CD8-positive, alpha-beta memory T cell (primary cell): ENCODE data around the gene GAN. TPM values are rescaled to one million over a fixed set of nuclear protein-coding genes. Genes with fewer than 3 reads are reported as not detected.

Source experiments
- CTCF ChIA-PET: fragments of 350-600 bp; sonication (Branson Sonifier 250); formaldehyde crosslinking; loops from one replicate; lab custom pipeline; 2021; ENCODE audit warnings: antibody characterized with exemption; lab: Charles Lee
- POLR2A ChIA-PET: fragments of 350-600 bp; sonication (Branson Sonifier 250); formaldehyde crosslinking; loops from one replicate; lab custom pipeline; 2021; ENCODE audit warnings: antibody characterized with exemption; lab: Charles Lee
- DNase-seq, 5 donors: peaks; one replicate each; pipeline versions ENCODE4 v3.0.0 to v3.0.0-alpha.2; 2020 to 2022; ENCODE audit warnings: mixed read lengths in 1 of 5
- H3K27ac ChIP-seq: one replicate; pipeline ENCODE4 v1.7.0; 2013; ENCODE audit warnings: low read depth, mild to moderate bottlenecking, low read length, moderate library complexity
- H3K27me3 ChIP-seq: 2 replicates; pipeline ENCODE4 v1.7.0; 2013; ENCODE audit warnings: low read length, mild to moderate bottlenecking; ENCODE audit not compliant: insufficient read depth, poor library complexity, severe bottlenecking
- H3K36me3 ChIP-seq: 2 replicates; pipeline ENCODE4 v1.7.0; 2013; ENCODE audit warnings: mild to moderate bottlenecking, low read length, moderate library complexity; ENCODE audit not compliant: insufficient read depth
- H3K4me1 ChIP-seq: 2 replicates; pipeline ENCODE4 v1.7.0; 2013; ENCODE audit warnings: mild to moderate bottlenecking, low read length, moderate library complexity; ENCODE audit not compliant: insufficient read depth
- H3K4me3 ChIP-seq: 2 replicates; pipeline ENCODE4 v1.7.0; 2013; ENCODE audit warnings: mild to moderate bottlenecking, low read length
- H3K9me3 ChIP-seq: 2 replicates; pipeline ENCODE4 v1.7.0; 2013; ENCODE audit warnings: mild to moderate bottlenecking, low read length
- H3K27ac Mint-ChIP-seq, 8 donors: one replicate each; pipeline ENCODE4 v1.8.0; 2020 to 2021; ENCODE audit warnings: mixed read lengths in 8 of 8, mild to moderate bottlenecking in 6 of 8, inconsistent platforms in 3 of 8, moderate library complexity in 3 of 8
- H3K27me3 Mint-ChIP-seq, 2 donors: one replicate each; pipeline ENCODE4 v1.8.0; 2020 to 2021; ENCODE audit warnings: mixed read lengths in 2 of 2, mild to moderate bottlenecking in 1 of 2, moderate library complexity in 1 of 2
- H3K36me3 Mint-ChIP-seq, 3 donors: one replicate each; pipeline ENCODE4 v1.8.0; 2020 to 2021; ENCODE audit warnings: mixed read lengths in 3 of 3, inconsistent platforms in 1 of 3, mild to moderate bottlenecking in 1 of 3
- H3K4me1 Mint-ChIP-seq, 3 donors: one replicate each; pipeline ENCODE4 v1.8.0; 2020 to 2021; ENCODE audit warnings: mixed read lengths in 3 of 3, inconsistent platforms in 1 of 3, mild to moderate bottlenecking in 1 of 3
- H3K4me3 Mint-ChIP-seq, 7 donors: one replicate each; pipeline ENCODE4 v1.8.0; 2020 to 2021; ENCODE audit warnings: mixed read lengths in 7 of 7, mild to moderate bottlenecking in 6 of 7, moderate library complexity in 4 of 7, inconsistent platforms in 2 of 7
- H3K9me3 Mint-ChIP-seq, 5 donors: one replicate each; pipeline ENCODE4 v1.8.0; 2020 to 2022; ENCODE audit warnings: mixed read lengths in 5 of 5, mild to moderate bottlenecking in 3 of 5, moderate library complexity in 2 of 5, inconsistent platforms in 1 of 5
- polyA plus RNA-seq: library from polyadenylated mRNA; unstranded; fragments of 300-500 nt; fragmentation: Illumina TruSeq; gene quantifications from one replicate; pipeline ENCODE4 v1.2.3, GENCODE V29; 2021
- total RNA-seq, 2 experiments: library from RNA; stranded (reverse); gene quantifications; one replicate each; pipeline ENCODE4 v1.2.3, GENCODE V29; 2021

GAN gene
- 10 to 100 TPM; 11.0 to 12.0 TPM for total RNA-seq
- polyA plus RNA-seq = 2.4 TPM

GRCh38 chr16:81314603-81315270 lies at the start of gene GAN:
Gene GAN, plus strand, starts transcription at chr16:81314962. Its CDS starts 152 bp downstream, at chr16:81315114.
- H3K4me1 Mint-ChIP-seq = peaks cover 48 to 76% (median 66%) of the 10 kb centered on the region in 3 donors
- CTCF ChIA-PET = interaction anchor here (0.9 to 1.5 kb wide), 5 partner anchors 11 to 304 kb away, joined by 3 to 5 read pairs (median 3); no protein-coding TSS in a partner anchor

DNA sequence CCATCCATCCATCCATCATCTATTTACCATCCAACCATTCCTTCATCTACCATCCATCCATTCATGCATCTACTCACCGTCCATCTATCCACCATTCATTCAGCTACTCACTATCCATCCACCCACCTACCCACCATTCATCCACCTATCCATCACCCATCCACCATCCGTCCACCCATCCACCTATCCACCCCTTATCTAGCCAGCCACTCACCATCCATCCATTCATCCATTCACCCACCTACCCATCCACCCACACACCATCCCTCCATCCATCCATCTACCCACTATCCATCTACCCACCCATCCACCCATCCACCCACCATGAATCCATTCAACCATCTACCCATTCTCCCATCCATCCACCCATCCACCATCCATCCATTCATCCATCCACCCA lies 49.7 kb upstream of the GAN start:
- H3K4me3 ChIP-seq = no peak overlapping the region
- no peaks in the 10 kb centered on the region for H3K36me3 ChIP-seq
- Mint-ChIP-seq H3K9me3 (no peaks in the 10 kb centered on the region), H3K27ac (no peak overlapping the region), H3K27me3 (peaks cover 7 to 12% of the 10 kb centered on the region in 2 donors), H3K4me1 (peaks cover 0 to 8% (median 0%) of the 10 kb centered on the region in 3 donors), H3K36me3 (no peaks in the 10 kb centered on the region), H3K4me3 (no peak overlapping the region)
- no peaks in the 10 kb centered on the region for H3K9me3 ChIP-seq
- ChIA-PET CTCF (no interaction called here), POLR2A (no interaction called here)
- DNase-seq = no peak
- H3K27me3 ChIP-seq = no peaks in the 10 kb centered on the region
- H3K27ac ChIP-seq = no peak overlapping the region
- no peaks in the 10 kb centered on the region for H3K4me1 ChIP-seq

More at GRCh38 chr16:81314603-81315270, at the start of gene GAN:
- no peaks in the 10 kb centered on the region for H3K9me3 Mint-ChIP-seq
- H3K4me3 Mint-ChIP-seq = peak within 1 kb of the TSS; percentile 86 to 99 (median 96)
- no peaks in the 10 kb centered on the region for H3K9me3 ChIP-seq
- H3K27me3 Mint-ChIP-seq = peaks cover 0 to 2% of the 10 kb centered on the region in 2 donors
- H3K4me3 ChIP-seq = peak within 1 kb of the TSS; percentile 94
- no peaks in the 10 kb centered on the region for H3K36me3 ChIP-seq
- peak within 1 kb of the TSS; percentile 76 for H3K27ac ChIP-seq
- POLR2A ChIA-PET = interaction anchor here (0.9 to 1.4 kb wide), 3 partner anchors 155 to 238 kb away, joined by 3 to 4 read pairs (median 3); partner anchors contain the start of gene C16orf46
- peak within 1 kb of the TSS; percentile 81 to 94 (median 90) for H3K27ac Mint-ChIP-seq
- peaks cover 29% of the 10 kb centered on the region for H3K4me1 ChIP-seq
- H3K36me3 Mint-ChIP-seq = peaks cover 0 to 16% (median 0%) of the 10 kb centered on the region in 3 donors
- H3K27me3 ChIP-seq = no peaks in the 10 kb centered on the region
- DNase-seq = peak; percentile 90 to 95 (median 93)

DNA sequence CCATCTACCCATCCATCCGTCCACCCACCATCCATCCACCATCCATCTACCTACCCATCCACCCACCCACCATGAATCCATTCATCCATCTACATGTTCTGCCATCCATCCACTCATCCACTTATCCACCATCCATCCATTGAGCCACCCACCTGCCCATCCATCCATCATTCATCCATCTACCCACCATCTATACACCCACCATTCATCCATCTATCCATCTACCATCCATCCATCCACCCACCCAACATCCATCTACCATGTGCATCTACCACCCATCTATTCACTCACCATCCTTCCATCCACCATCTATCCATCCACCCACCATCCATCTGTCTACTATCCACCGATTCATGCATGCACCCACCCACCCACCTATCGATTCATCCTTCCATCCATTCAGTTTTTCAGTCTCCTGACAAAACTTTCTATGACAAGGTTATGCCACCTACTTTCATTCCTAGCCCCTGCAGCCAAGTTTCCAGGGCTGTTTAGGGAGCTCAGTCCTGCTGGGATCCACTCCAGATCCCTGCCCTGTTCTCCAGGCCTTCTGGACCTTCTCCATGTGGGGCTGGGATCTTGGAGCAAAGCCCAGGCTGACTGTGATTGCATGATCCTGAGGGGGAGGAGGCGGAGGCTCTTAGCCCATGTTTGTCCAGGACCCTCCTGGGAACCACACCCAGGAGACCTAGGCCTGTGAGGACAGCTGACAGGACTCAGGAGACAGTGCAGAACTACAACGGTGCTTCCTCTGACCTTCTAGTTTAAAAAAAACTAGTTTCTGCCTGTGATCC lies 48.9 kb upstream of the GAN start:
- Mint-ChIP-seq H3K27me3 (peaks cover 7 to 12% of the 10 kb centered on the region in 2 donors), H3K4me3 (no peak overlapping the region), H3K4me1 (peaks cover 0 to 6% (median 0%) of the 10 kb centered on the region in 3 donors), H3K36me3 (no peaks in the 10 kb centered on the region), H3K9me3 (no peaks in the 10 kb centered on the region), H3K27ac (no peak overlapping the region)
- no peak for DNase-seq
- Histone ChIP-seq H3K36me3 (no peaks in the 10 kb centered on the region), H3K4me3 (no peak overlapping the region), H3K9me3 (no peaks in the 10 kb centered on the region), H3K27ac (no peak overlapping the region), H3K4me1 (no peaks in the 10 kb centered on the region), H3K27me3 (no peaks in the 10 kb centered on the region)
- CTCF ChIA-PET = no interaction called here
- POLR2A ChIA-PET = no interaction called here

DNA sequence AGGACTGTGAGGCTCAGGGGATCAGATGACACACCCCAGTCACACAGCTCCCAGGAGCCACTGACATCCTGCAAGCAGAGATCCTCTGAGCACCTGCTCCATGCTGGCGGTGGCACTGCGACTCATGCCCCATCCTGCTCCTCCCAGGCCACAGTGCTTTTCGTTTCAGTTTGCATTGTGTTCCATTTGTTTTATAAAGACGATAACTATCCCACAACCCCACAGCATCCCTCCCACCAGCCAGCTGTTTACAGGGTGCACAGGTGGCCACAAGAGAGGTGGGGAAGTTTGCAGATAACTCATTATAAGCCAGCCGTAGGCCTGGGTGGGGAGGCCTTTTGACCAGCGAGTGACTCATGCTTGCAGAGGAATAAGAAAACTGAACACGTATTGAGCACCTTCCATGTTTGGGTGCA lies 48.1 kb upstream of the GAN start:
- Mint-ChIP-seq H3K27ac (peak overlapping the region in 1 of 8 donors; percentile 3), H3K4me3 (no peak overlapping the region), H3K4me1 (peaks cover 0 to 4% (median 0%) of the 10 kb centered on the region in 3 donors), H3K36me3 (no peaks in the 10 kb centered on the region), H3K27me3 (peaks cover 12 to 14% of the 10 kb centered on the region in 2 donors), H3K9me3 (no peaks in the 10 kb centered on the region)
- no peak overlapping the region for H3K27ac ChIP-seq
- H3K4me1 ChIP-seq = no peaks in the 10 kb centered on the region
- H3K4me3 ChIP-seq = no peak overlapping the region
- ChIA-PET POLR2A (no interaction called here), CTCF (no interaction called here)
- H3K36me3 ChIP-seq = no peaks in the 10 kb centered on the region
- no peaks in the 10 kb centered on the region for H3K9me3 ChIP-seq
- no peak for DNase-seq
- H3K27me3 ChIP-seq = no peaks in the 10 kb centered on the region

DNA sequence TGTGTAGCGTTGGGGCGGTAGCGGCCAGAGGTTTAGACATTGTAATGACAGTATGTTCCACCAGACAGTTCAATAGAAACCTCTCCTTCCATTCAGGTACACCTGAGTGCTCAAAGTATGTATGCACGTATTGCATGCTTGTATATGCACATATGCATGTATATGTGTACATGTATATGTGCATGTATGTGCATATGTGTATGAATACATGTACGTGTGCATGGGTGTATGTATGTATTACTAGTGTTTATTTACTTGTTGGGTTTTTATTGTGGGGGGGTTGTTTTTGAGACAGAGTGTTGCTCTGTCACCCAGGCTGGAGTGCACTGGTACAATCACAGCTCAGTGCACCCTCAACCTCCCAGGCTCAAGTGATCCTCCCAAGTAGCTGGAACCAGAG lies 46.3 kb upstream of the GAN start:
- POLR2A ChIA-PET = no interaction called here
- CTCF ChIA-PET = no interaction called here
- H3K4me3 ChIP-seq = no peak overlapping the region

GRCh38 chr16:81273223-81273950 lies 41.4 kb upstream of the GAN start:
- Histone ChIP-seq H3K36me3 (no peaks in the 10 kb centered on the region), H3K4me1 (no peaks in the 10 kb centered on the region), H3K27ac (no peak overlapping the region), H3K9me3 (no peaks in the 10 kb centered on the region), H3K27me3 (no peaks in the 10 kb centered on the region), H3K4me3 (no peak overlapping the region)
- Mint-ChIP-seq H3K27me3 (peaks cover 7 to 23% of the 10 kb centered on the region in 2 donors), H3K36me3 (no peaks in the 10 kb centered on the region), H3K4me3 (no peak overlapping the region), H3K9me3 (no peaks in the 10 kb centered on the region), H3K4me1 (no peaks in the 10 kb centered on the region), H3K27ac (no peak overlapping the region)
- no peak for DNase-seq
- CTCF ChIA-PET = interaction anchor here (0.6 to 0.8 kb wide), 2 partner anchors 41 to 312 kb away, joined by 3 read pairs; partner anchors contain the start of gene GAN
- POLR2A ChIA-PET = no interaction called here

More for the DNA sequence above, 46.3 kb upstream of the GAN start:
- no peaks in the 10 kb centered on the region for H3K9me3 ChIP-seq
- Mint-ChIP-seq H3K9me3 (no peaks in the 10 kb centered on the region), H3K36me3 (no peaks in the 10 kb centered on the region), H3K27ac (no peak overlapping the region), H3K4me3 (no peak overlapping the region), H3K27me3 (peaks cover 14 to 17% of the 10 kb centered on the region in 2 donors), H3K4me1 (peaks cover 0 to 4% (median 0%) of the 10 kb centered on the region in 3 donors)
- H3K36me3 ChIP-seq = no peaks in the 10 kb centered on the region
- H3K27ac ChIP-seq = no peak overlapping the region
- no peak for DNase-seq
- H3K4me1 ChIP-seq = no peaks in the 10 kb centered on the region
- no peaks in the 10 kb centered on the region for H3K27me3 ChIP-seq

- Histone ChIP-seq H3K4me3 (no peak overlapping the region), H3K36me3 (no peaks in the 10 kb centered on the region), H3K27ac (no peak overlapping the region), H3K27me3 (no peaks in the 10 kb centered on the region), H3K4me1 (no peaks in the 10 kb centered on the region), H3K9me3 (no peaks in the 10 kb centered on the region)
- H3K27me3 Mint-ChIP-seq = peaks cover 4 to 23% of the 10 kb centered on the region in 2 donors
- H3K27ac Mint-ChIP-seq = peak overlapping the region in 1 of 8 donors; percentile 0
- H3K9me3 Mint-ChIP-seq = no peaks in the 10 kb centered on the region
- H3K4me3 Mint-ChIP-seq = no peak overlapping the region
- DNase-seq = no peak
- POLR2A ChIA-PET = no interaction called here
- no peaks in the 10 kb centered on the region for H3K36me3 Mint-ChIP-seq
- no peaks in the 10 kb centered on the region for H3K4me1 Mint-ChIP-seq
- CTCF ChIA-PET = no interaction called here
Measured at GRCh38 chr16:81275064-81275532, 39.7 kb upstream of the GAN start.
